HG02884 (cell line): Measurements from ENCODE around the gene C1orf198.

ENCODE experiments used
- ATAC-seq: cut with Tn5 transposase; IDR thresholded peaks from one replicate; pipeline ENCODE4 v1.9.1; 2021; ENCODE audit warnings: mild to moderate bottlenecking, moderate library complexity; ENCODE audit not compliant: unreplicated experiment

Gene C1orf198

DNA sequence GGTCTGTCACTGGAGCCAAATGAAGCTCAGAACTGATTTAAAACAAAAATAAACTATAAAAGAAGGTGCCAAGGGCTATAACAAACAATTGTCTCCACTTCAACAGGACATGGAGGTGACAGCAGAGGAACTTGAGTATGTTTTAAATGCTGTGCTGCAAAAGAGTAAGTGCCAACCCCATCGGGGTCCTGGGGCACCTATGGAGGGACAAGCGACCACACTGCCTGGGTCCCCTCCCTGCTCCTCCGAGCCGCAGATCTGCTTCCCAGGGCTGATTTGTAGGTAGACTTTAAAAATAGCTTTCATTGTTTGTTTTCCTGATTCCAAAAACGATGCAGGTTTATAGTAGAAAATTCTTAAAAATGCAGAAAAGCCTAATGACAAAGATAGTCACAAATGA is 78.3 kb downstream of the C1orf198 start:
- ATAC-seq: no peak

DNA sequence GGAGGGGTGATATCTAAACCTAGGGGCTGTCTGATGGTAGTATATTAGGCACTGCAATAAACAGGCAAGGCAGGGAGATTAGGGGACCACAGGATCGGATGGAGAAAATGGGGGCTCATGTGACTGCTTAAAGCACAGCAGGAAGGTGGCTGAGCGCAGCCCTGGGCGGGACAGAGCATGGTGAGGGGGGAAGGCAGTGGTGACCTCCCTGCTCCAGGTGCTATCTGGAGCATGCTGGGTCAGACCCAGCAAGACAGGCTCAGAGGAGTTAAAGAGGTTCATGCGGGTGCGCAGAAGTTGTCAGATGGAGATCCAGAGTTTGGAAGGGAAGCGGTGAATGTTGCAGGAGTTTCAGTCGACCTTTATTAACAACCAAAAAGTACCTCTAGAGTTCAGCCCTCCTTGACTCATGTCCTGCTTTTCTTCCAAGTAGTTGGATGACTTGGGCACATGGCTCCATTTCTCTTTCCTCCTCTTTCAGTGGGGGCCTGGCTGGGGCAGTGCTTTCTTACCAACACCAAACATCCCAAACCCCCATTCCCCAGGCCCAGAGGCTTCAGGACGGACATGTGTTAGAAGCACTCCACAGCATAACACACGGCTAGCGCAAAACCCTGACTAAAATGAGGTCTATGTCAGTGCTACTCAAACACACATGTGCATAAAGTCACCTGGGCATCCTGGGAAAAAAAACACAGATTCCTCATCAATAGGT is 79.6 kb downstream of the C1orf198 start:
- ATAC-seq: no peak

DNA sequence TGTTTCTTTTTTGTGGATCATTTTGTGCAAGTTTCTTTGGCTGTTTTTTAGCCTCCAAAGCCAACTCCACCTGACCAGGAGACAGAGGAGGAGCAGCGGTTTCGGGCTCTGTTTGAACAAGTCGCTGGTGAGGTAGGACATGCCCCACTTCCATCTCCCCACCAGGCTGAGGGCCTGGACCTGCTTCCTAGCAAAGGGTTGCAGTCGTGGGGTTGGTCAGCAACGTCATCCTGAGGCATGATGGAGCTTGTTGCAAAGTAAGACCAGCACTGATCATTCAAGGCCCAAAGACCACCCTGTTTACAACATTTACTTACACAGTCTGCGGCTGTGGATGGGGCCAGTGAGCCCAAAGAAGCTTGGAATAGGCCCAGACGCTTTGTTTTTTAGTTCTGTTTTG is 80.8 kb downstream of the C1orf198 start:
- ATAC-seq: no peak
